K562 (cell line): ENCODE measurements around the gene PEX7. TPM values are rescaled to one million over a fixed set of nuclear protein-coding genes. Genes with fewer than 3 reads are reported as not detected.

Experiments used
- ATAC-seq: fragments of 200-7000 bp; cut with Tn5 transposase; 3 replicates; pipeline ENCODE4 v1.9.1; 2020; ENCODE audit warnings: moderate library complexity
- BruUV-seq: library from RNA; stranded (reverse); fragments of 400-500 nt; replicated peaks from 2 replicates; lab custom pipeline; 2021; lab: Mats Ljungman, UMichigan
- CTCF ChIA-PET: fragments of 300-600 bp; formaldehyde crosslinking; extraction: SDS; loops from one replicate; lab custom pipeline; 2021; ENCODE audit warnings: low intra/inter-chr PET ratio; lab: Yijun Ruan, JAX
- POLR2A ChIA-PET: fragments of 300-600, 350-650 bp; sonication (Branson Sonifier 250); formaldehyde crosslinking; extraction: SDS; loops from one replicate; lab custom pipeline; 2021; ENCODE audit warnings: antibody characterized with exemption, inconsistent platforms; lab: Yijun Ruan, JAX
- DNase-seq, 4 experiments: peaks; one replicate each; pipeline versions ENCODE4 v3.0.0 to v3.0.0-alpha.2; 2011 to 2018; ENCODE audit warnings: low spot score in 3 of 4, mixed read lengths in 3 of 4; ENCODE audit errors: extremely low read depth in 1 of 4
- FAIRE-seq: peaks from 2 replicates; lab custom pipeline; 2011; peaks lifted over from hg19 to GRCh38; lab: Jason Lieb, UNC
- H2AFZ ChIP-seq: 2 replicates; pipeline ENCODE4 v1.6.0; 2011; ENCODE audit warnings: low read depth, low read length, control low read depth, inconsistent platforms
- H3K27ac ChIP-seq: fragments of 200-600 bp; 3 replicates; pipeline ENCODE4 v1.8.0; 2011; ENCODE audit warnings: low read depth, mild to moderate bottlenecking, control low read depth, inconsistent platforms, low read length, moderate library complexity, mixed read lengths; ENCODE audit errors: extremely low read depth
- H3K27me3 ChIP-seq, 2 experiments: fragments of 300-600 bp in 1 of 2; 2 replicates in 1 of 2; 3 replicates in 1 of 2; pipeline versions ENCODE4 v1.6.0 to v1.8.0; 2011; ENCODE audit warnings: inconsistent platforms in 2 of 2, low read length in 2 of 2, mild to moderate bottlenecking in 1 of 2, mixed read lengths in 1 of 2, moderate library complexity in 1 of 2; ENCODE audit not compliant: control insufficient read depth in 2 of 2, insufficient read depth in 2 of 2
- H3K36me3 ChIP-seq: fragments of 300-600 bp; 3 replicates; pipeline ENCODE4 v1.8.0; 2011; ENCODE audit warnings: mild to moderate bottlenecking, low read length, inconsistent platforms; ENCODE audit not compliant: control insufficient read depth, insufficient read depth
- H3K4me1 ChIP-seq, 2 experiments: fragments of 200-600 bp in 1 of 2; replicated peaks in 1 of 2; 2 replicates in 1 of 2; 3 replicates in 1 of 2; pipeline versions ENCODE4 v1.5.1 to v1.8.0; 2011; ENCODE audit warnings: inconsistent platforms in 2 of 2, low read length in 2 of 2, mild to moderate bottlenecking in 1 of 2, mixed read lengths in 1 of 2, moderate library complexity in 1 of 2; ENCODE audit not compliant: control insufficient read depth in 2 of 2, insufficient read depth in 2 of 2
- H3K4me2 ChIP-seq: 2 replicates; pipeline ENCODE4 v1.6.1; 2011; ENCODE audit warnings: low read length, control low read depth, inconsistent platforms, mixed read lengths; ENCODE audit not compliant: insufficient read depth
- H3K4me3 ChIP-seq: fragments of 200-600 bp; sonication (generic), shearing (Covaris generic); 2 replicates; pipeline ENCODE4 v1.5.1; 2016; ENCODE audit warnings: control low read depth, inconsistent platforms
- H3K79me2 ChIP-seq: fragments of 200-600 bp; 3 replicates; pipeline ENCODE4 v1.8.0; 2011; ENCODE audit warnings: low read length, inconsistent platforms; ENCODE audit not compliant: control insufficient read depth, insufficient read depth
- H3K9ac ChIP-seq, 2 experiments: 2 replicates each; pipeline versions ENCODE4 v1.6.0 to v1.6.1; 2011; ENCODE audit warnings: low read depth in 2 of 2, low read length in 2 of 2, control low read depth in 1 of 2, inconsistent platforms in 1 of 2, mild to moderate bottlenecking in 1 of 2, mixed read lengths in 1 of 2; ENCODE audit not compliant: insufficient read depth in 1 of 2
- H3K9me1 ChIP-seq: one replicate; pipeline ENCODE4 v1.6.0; 2011; ENCODE audit warnings: inconsistent platforms, mild to moderate bottlenecking, low read length, moderate library complexity; ENCODE audit not compliant: control insufficient read depth, insufficient read depth
- H3K9me3 ChIP-seq: replicated peaks from 2 replicates; pipeline ENCODE4 v1.5.1; 2011; ENCODE audit warnings: low read depth, low read length, inconsistent platforms; ENCODE audit not compliant: control insufficient read depth, insufficient read depth
- H4K20me1 ChIP-seq: replicated peaks from 2 replicates; pipeline ENCODE4 v1.6.1; 2011; ENCODE audit warnings: low read length, inconsistent platforms, mixed read lengths; ENCODE audit not compliant: control insufficient read depth, insufficient read depth
- ILK ChIP-seq: fragments of 450-650 bp; IDR thresholded peaks from 2 replicates; pipeline ENCODE4 v1.6.1; 2016; ENCODE audit warnings: missing genetic modification characterization, low read depth, mild to moderate bottlenecking, missing compliant biosample characterization, moderate library complexity, borderline replicate concordance
- SMC3 ChIP-seq: conservative IDR thresholded peaks from 2 replicates; pipeline ENCODE4 v1.6.1; 2011; ENCODE audit warnings: low read depth, low read length, improper control_type of control experiment; ENCODE audit not compliant: insufficient read depth
- XRCC5 ChIP-seq: fragments of 200-400 bp; formaldehyde crosslinking; IDR thresholded peaks from 2 replicates; pipeline ENCODE4 v1.6.1; 2017; ENCODE audit warnings: low read depth, mild to moderate bottlenecking, low read length
- ZC3H4 ChIP-seq: sonication (generic); formaldehyde crosslinking; IDR thresholded peaks from 2 replicates; pipeline ENCODE4 v1.9.0; 2021; ENCODE audit warnings: missing genetic modification reagents, borderline replicate concordance
- WGBS: fragments of 100-300 bp; shearing (Covaris generic); methylation state at CpG from one replicate; pipeline ENCODE4 v1.1.6; 2016; ENCODE audit warnings: low coverage, mixed read lengths; ENCODE audit not compliant: insufficient coverage; ENCODE audit errors: missing lambda C conversion rate; 5-methylcytosine and 5-hydroxymethylcytosine counted together
- in situ Hi-C: fragments of 300-500 bp; cut with MboI; formaldehyde crosslinking; loops from 4 replicates; pipeline ENCODE4 v1.15.0; 2018; ENCODE audit warnings: inconsistent platforms, mixed read lengths
- intact Hi-C: fragments of 100-400 bp; cut with micrococcal nuclease; formaldehyde crosslinking; loops from 2 replicates; pipeline ENCODE4 v1.14.2; 2022
- polyA plus RNA-seq, 8 experiments: library from polyadenylated mRNA; depleted of rRNA in 4 of 8; stranded (reverse) in 5 of 8; unstranded in 3 of 8; fragments of >200 nt; fragmentation: Nextera tagmentation in 2 of 8; fragmentation: Illumina TruSeq in 1 of 8; extraction: Ambion mirVana in 2 of 8; extraction: Trizol in 1 of 8; gene quantifications; 2 replicates each; pipeline versions ENCODE4 v1.2.1 to v1.2.3, GENCODE V29; 2011 to 2014; ENCODE audit warnings: inconsistent platforms in 1 of 8, missing spikeins in 1 of 8
- total RNA-seq, 7 experiments: library from RNA; depleted of rRNA in 6 of 7; stranded (reverse); fragments of >200 nt in 6 of 7; fragmentation: Illumina TruSeq in 2 of 7; extraction: Trizol in 2 of 7; gene quantifications; 2 replicates each; pipeline versions ENCODE4 v1.2.1 to v1.2.3, GENCODE V29; 2011 to 2021; ENCODE audit warnings: low replicate concordance in 1 of 7

PEX7 gene
- total and polyA plus RNA-seq, 9 of the 15 experiments (the other 6 are each of a cell fraction or from before 2014, with no cell fraction given): 1.6 to 12.9 (median 9.1) TPM

DNA sequence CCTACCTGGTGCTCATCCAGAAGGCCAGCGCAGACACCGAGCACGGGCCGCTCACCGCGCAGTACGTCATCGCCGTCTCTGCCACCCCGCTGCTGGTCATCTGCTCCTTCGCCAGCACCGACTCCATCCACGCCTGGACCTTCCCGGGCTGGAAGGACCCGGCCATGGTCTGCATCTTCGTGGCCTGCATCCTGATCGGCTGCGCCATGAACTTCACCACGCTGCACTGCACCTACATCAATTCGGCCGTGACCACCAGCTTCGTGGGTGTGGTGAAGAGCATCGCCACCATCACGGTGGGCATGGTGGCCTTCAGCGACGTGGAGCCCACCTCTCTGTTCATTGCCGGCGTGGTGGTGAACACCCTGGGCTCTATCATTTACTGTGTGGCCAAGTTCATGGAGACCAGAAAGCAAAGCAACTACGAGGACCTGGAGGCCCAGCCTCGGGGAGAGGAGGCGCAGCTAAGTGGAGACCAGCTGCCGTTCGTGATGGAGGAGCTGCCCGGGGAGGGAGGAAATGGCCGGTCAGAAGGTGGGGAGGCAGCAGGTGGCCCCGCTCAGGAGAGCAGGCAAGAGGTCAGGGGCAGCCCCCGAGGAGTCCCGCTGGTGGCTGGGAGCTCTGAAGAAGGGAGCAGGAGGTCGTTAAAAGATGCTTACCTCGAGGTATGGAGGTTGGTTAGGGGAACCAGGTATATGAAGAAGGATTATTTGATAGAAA lies 101.7 kb downstream of the PEX7 start:
- CTCF ChIA-PET: no interaction called here
- POLR2A ChIA-PET: no interaction called here
- Histone ChIP-seq H4K20me1 (no peaks in the 10 kb centered on the region), H3K27ac (no peak overlapping the region), H3K27me3 (peaks cover 7 to 45% of the 10 kb centered on the region in 2 experiments; a peak in 3 of 5 replicates), H3K79me2 (no peaks in the 10 kb centered on the region), H2AFZ (no peak overlapping the region), H3K4me3 (no peak overlapping the region), H3K4me1 (peaks cover 0 to 31% of the 10 kb centered on the region in 2 experiments; a peak in 2 of 5 replicates)
- 41% methylated on average over 40 of the region's 40 CpGs for WGBS
- ATAC-seq: no peak
- intact Hi-C loops: loop anchor here (10.0 kb wide), 2 partner anchors 339 to 369 kb away; partner anchors contain the start of gene MAP7
- no TSS peak for BruUV-seq
- TF ChIP-seq SMC3 (no peak), ZC3H4 (CRISPR knock-in tag) (no peak), XRCC5 (no peak), ILK (tag) (no peak)
- TF ChIP-seq, all 486 proteins: peak for 0
- Histone ChIP-seq H3K9me1 (no peaks in the 10 kb centered on the region), H3K36me3 (no peaks in the 10 kb centered on the region), H3K9me3 (no peaks in the 10 kb centered on the region), H3K9ac (no peak overlapping the region), H3K4me2 (no peak overlapping the region)
- FAIRE-seq (no peak), DNase-seq (no peak)
- in situ Hi-C loops: no loop called here
